Endodermal cell (in vitro differentiated cells): Measurements from ENCODE around the gene ELP2. TPM values are rescaled to one million over a fixed set of nuclear protein-coding genes. Genes with fewer than 3 reads are reported as not detected.
A peak's percentile ranks its signal among the peaks of the same experiment; 100 is the strongest.

Source experiments
- DNase-seq: peaks from one replicate; pipeline ENCODE4 v3.0.0-alpha.2; 2017
- H3K27ac ChIP-seq: 2 replicates; pipeline ENCODE4 v1.5.1; 2013; ENCODE audit warnings: mild to moderate bottlenecking, low read depth, low read length, moderate library complexity
- H3K27me3 ChIP-seq: 2 replicates; pipeline ENCODE4 v1.6.1; 2013; ENCODE audit warnings: mild to moderate bottlenecking, low read length, moderate library complexity; ENCODE audit not compliant: insufficient read depth, control insufficient read depth, poor library complexity, severe bottlenecking
- H3K36me3 ChIP-seq: 2 replicates; pipeline ENCODE4 v1.7.0; 2013; ENCODE audit warnings: mild to moderate bottlenecking, low read length, moderate library complexity; ENCODE audit not compliant: control insufficient read depth, insufficient read depth
- H3K4me1 ChIP-seq: one replicate; pipeline ENCODE4 v1.7.0; 2013; ENCODE audit warnings: low read length; ENCODE audit not compliant: control insufficient read depth, insufficient read depth
- H3K4me3 ChIP-seq: 2 replicates; pipeline ENCODE4 v1.5.1; 2013; ENCODE audit warnings: mild to moderate bottlenecking, low read length, moderate library complexity
- H3K9ac ChIP-seq: 2 replicates; pipeline ENCODE4 v1.6.1; 2013; ENCODE audit warnings: mild to moderate bottlenecking, low read length, moderate library complexity; ENCODE audit not compliant: poor library complexity, severe bottlenecking; ENCODE audit errors: extremely low read depth
- H3K9me3 ChIP-seq: 2 replicates; pipeline ENCODE4 v1.6.1; 2013; ENCODE audit warnings: mild to moderate bottlenecking, low read length, moderate library complexity; ENCODE audit not compliant: control insufficient read depth
- H3K27ac Mint-ChIP-seq: 2 replicates; pipeline ENCODE4 v1.8.0; 2020; ENCODE audit warnings: mixed read lengths
- H3K27me3 Mint-ChIP-seq: 2 replicates; pipeline ENCODE4 v1.8.0; 2021; ENCODE audit warnings: mild to moderate bottlenecking, mixed read lengths; ENCODE audit not compliant: insufficient read depth
- H3K36me3 Mint-ChIP-seq: 2 replicates; pipeline ENCODE4 v1.8.0; 2020; ENCODE audit warnings: low read depth, mixed read lengths
- H3K4me1 Mint-ChIP-seq: 2 replicates; pipeline ENCODE4 v1.8.0; 2020; ENCODE audit warnings: mixed read lengths
- H3K4me3 Mint-ChIP-seq: 2 replicates; pipeline ENCODE4 v1.8.0; 2020; ENCODE audit warnings: mild to moderate bottlenecking, moderate library complexity, mixed read lengths
- H3K9me3 Mint-ChIP-seq: 2 replicates; pipeline ENCODE4 v1.8.0; 2020; ENCODE audit warnings: mild to moderate bottlenecking, mixed read lengths
- CTCF ChIP-seq: fragments of 200-600 bp; sonication (generic); conservative IDR thresholded peaks from 2 replicates; pipeline ENCODE4 v1.5.0; 2021; ENCODE audit warnings: antibody characterized with exemption, mild to moderate bottlenecking
- WGBS, 2 experiments: methylation state at CpG; one replicate each; pipeline versions ENCODE4 v1.1.5 to v1.1.7; 2013; ENCODE audit warnings: missing lambda C conversion rate in 2 of 2, mixed read lengths in 1 of 2; ENCODE audit not compliant: insufficient coverage in 1 of 2, insufficient read length in 1 of 2; 5-methylcytosine and 5-hydroxymethylcytosine counted together
- total RNA-seq, 2 donors: library from RNA; stranded (reverse); fragmentation: NEBNext Ultra II Directional in 1 of 2; extraction: Animal tissue kit (Norgen Biotek cat#: 25700) in 1 of 2; gene quantifications; 2 replicates in 1 of 2; 3 replicates in 1 of 2; pipeline ENCODE4 v1.2.1, GENCODE V29; 2021

The ELP2 gene
- total RNA-seq, 2 donors from 2014 or later, result 125 to 129 TPM

- Histone ChIP-seq H3K9me3 (no peaks in the 10 kb centered on the region), H3K9ac (peak overlapping the region; percentile 98), H3K4me1 (no peaks in the 10 kb centered on the region), H3K27me3 (no peaks in the 10 kb centered on the region), H3K4me3 (peak overlapping the region; percentile 96), H3K36me3 (peaks cover 26% of the 10 kb centered on the region), H3K27ac (no peak overlapping the region)
- Mint-ChIP-seq H3K27ac (peak overlapping the region; percentile 53), H3K4me3 (peak overlapping the region; percentile 95), H3K27me3 (no peaks in the 10 kb centered on the region), H3K36me3 (peaks cover 24% of the 10 kb centered on the region), H3K4me1 (peaks cover 20% of the 10 kb centered on the region), H3K9me3 (no peaks in the 10 kb centered on the region)
- DNase-seq, result peak; percentile 71
- TF ChIP-seq CTCF, result no peak
- 0 to 2% methylated on average over 10 to 11 of the region's 12 CpGs for WGBS, 2 experiments
These were observed 1.2 kb upstream of the ELP2 start for GRCh38 chr18:36128530-36128870.

GRCh38 chr18:36128907-36129299, 796 bp upstream of the ELP2 start:
- H3K27ac ChIP-seq, result peak overlapping the region; percentile 99
- peaks cover 20% of the 10 kb centered on the region for H3K36me3 Mint-ChIP-seq
- peak overlapping the region; percentile 96 for H3K4me3 ChIP-seq
- H3K4me1 Mint-ChIP-seq, result peaks cover 20% of the 10 kb centered on the region
- H3K27ac Mint-ChIP-seq, result peak overlapping the region; percentile 85
- H3K36me3 ChIP-seq, result peaks cover 22% of the 10 kb centered on the region
- peak overlapping the region; percentile 98 for H3K9ac ChIP-seq
- DNase-seq, result no peak
- WGBS, 2 experiments, result 0% methylated on average over 8 to 37 of the region's 37 CpGs
- TF ChIP-seq CTCF, result no peak
- H3K9me3 ChIP-seq, result no peaks in the 10 kb centered on the region
- no peaks in the 10 kb centered on the region for H3K27me3 Mint-ChIP-seq
- H3K4me3 Mint-ChIP-seq, result peak overlapping the region; percentile 95
- H3K27me3 ChIP-seq, result no peaks in the 10 kb centered on the region
- H3K9me3 Mint-ChIP-seq, result no peaks in the 10 kb centered on the region
- no peaks in the 10 kb centered on the region for H3K4me1 ChIP-seq

GRCh38 chr18:36130039-36130831, 536 bp downstream of the ELP2 start:
- no peaks in the 10 kb centered on the region for H3K27me3 ChIP-seq
- H3K4me3 ChIP-seq, result peak overlapping the region; percentile 96
- 4 to 9% methylated on average over 21 to 30 of the region's 30 CpGs for WGBS, 2 experiments
- H3K4me1 ChIP-seq, result no peaks in the 10 kb centered on the region
- Mint-ChIP-seq H3K27ac (peak overlapping the region; percentile 98), H3K4me3 (peak overlapping the region; percentile 95), H3K9me3 (no peaks in the 10 kb centered on the region), H3K36me3 (peaks cover 17% of the 10 kb centered on the region), H3K4me1 (peaks cover 20% of the 10 kb centered on the region), H3K27me3 (no peaks in the 10 kb centered on the region)
- H3K36me3 ChIP-seq, result peaks cover 23% of the 10 kb centered on the region
- H3K9ac ChIP-seq, result peak overlapping the region; percentile 98
- H3K9me3 ChIP-seq, result no peaks in the 10 kb centered on the region
- no peak for DNase-seq
- no peak overlapping the region for H3K27ac ChIP-seq
- no peak for TF ChIP-seq CTCF
